Activated CD8-positive, alpha-beta T cell treated with anti-CD3 and anti-CD28 coated beads, Interleukin-2, amount 10 ng/mL, durations not matched to agents 7 days and 5 days (primary cell): ENCODE data around the gene POU5F1. TPM values are rescaled to one million over a fixed set of nuclear protein-coding genes. Genes with fewer than 3 reads are reported as not detected.
"Not testable (repeated sequence)": the region's sequence is repeated elsewhere in the genome, so short reads cannot be mapped to it uniquely, and the experiment has no call there.

Experiments used
- ATAC-seq: fragments of 150-1000 bp; cut with Tn5 transposase; one replicate; pipeline ENCODE4 v1.10.0; 2021; ENCODE audit warnings: moderate library complexity
- CTCF ChIA-PET: fragments of 350-600 bp; sonication (Branson Sonifier 250); formaldehyde crosslinking; loops from one replicate; lab custom pipeline; 2021; ENCODE audit warnings: antibody characterized with exemption; lab: Charles Lee
- POLR2A ChIA-PET: fragments of 350-600 bp; sonication (Branson Sonifier 250); formaldehyde crosslinking; loops from one replicate; lab custom pipeline; 2021; ENCODE audit warnings: antibody characterized with exemption; lab: Charles Lee
- DNase-seq: peaks from one replicate; pipeline ENCODE4 v3.0.0-alpha.2; 2020
- H3K27ac Mint-ChIP-seq: one replicate; pipeline ENCODE4 v1.8.0; 2021; ENCODE audit warnings: mild to moderate bottlenecking, mixed read lengths
- H3K27me3 Mint-ChIP-seq: one replicate; pipeline ENCODE4 v1.8.0; 2021; ENCODE audit warnings: low read depth, mixed read lengths
- H3K36me3 Mint-ChIP-seq: one replicate; pipeline ENCODE4 v1.8.0; 2021; ENCODE audit warnings: low read depth, mixed read lengths
- H3K4me1 Mint-ChIP-seq: one replicate; pipeline ENCODE4 v1.8.0; 2021; ENCODE audit warnings: low read depth, mixed read lengths
- H3K4me3 Mint-ChIP-seq: one replicate; pipeline ENCODE4 v1.8.0; 2021; ENCODE audit warnings: mild to moderate bottlenecking, mixed read lengths
- H3K9me3 Mint-ChIP-seq: one replicate; pipeline ENCODE4 v1.8.0; 2022; ENCODE audit warnings: mixed read lengths; ENCODE audit not compliant: insufficient read depth
- total RNA-seq, 2 experiments: library from RNA; stranded (reverse); gene quantifications; one replicate each; pipeline ENCODE4 v1.2.3, GENCODE V29; 2021

POU5F1 gene
- total RNA-seq, 2 experiments from 2014 or later: not detected

- CTCF ChIA-PET: interaction anchor here (0.8 to 2.1 kb wide), 5 partner anchors 8 to 240 kb away, joined by 3 to 11 read pairs (median 5); no protein-coding TSS in a partner anchor
- DNase-seq: peak; percentile 32
- peaks cover 3% of the 10 kb centered on the region for H3K9me3 Mint-ChIP-seq
- POLR2A ChIA-PET: interaction anchor here (1.0 kb wide), 1 partner anchor 151 kb away, joined by 4 read pairs; no protein-coding TSS in a partner anchor
- no peak for ATAC-seq
- peaks cover 62% of the 10 kb centered on the region for H3K4me1 Mint-ChIP-seq
- peak overlapping the region; percentile 84 for H3K4me3 Mint-ChIP-seq
- H3K36me3 Mint-ChIP-seq: peaks cover 45% of the 10 kb centered on the region
- no peaks in the 10 kb centered on the region for H3K27me3 Mint-ChIP-seq
- H3K27ac Mint-ChIP-seq: peak overlapping the region; percentile 93
Observed at GRCh38 chr6:31202259-31203166, 32.0 kb upstream of the POU5F1 start.

GRCh38 chr6:31199105-31199452 is 28.6 kb upstream of the POU5F1 start:
- not testable (repeated sequence) for ATAC-seq, H3K9me3 Mint-ChIP-seq, DNase-seq, H3K27me3 Mint-ChIP-seq
- Mint-ChIP-seq H3K27ac (peak overlapping the region; percentile 100), H3K4me3 (peak overlapping the region; percentile 97), H3K4me1 (peaks cover 66% of the 10 kb centered on the region), H3K36me3 (peaks cover 47% of the 10 kb centered on the region)
- ChIA-PET POLR2A (interaction anchor here (0.6 to 0.9 kb wide), 2 partner anchors 70 to 873 kb away, joined by 3 to 4 read pairs; no protein-coding TSS in a partner anchor), CTCF (interaction anchor here (1.0 to 6.4 kb wide), 2 partner anchors 73 to 167 kb away, joined by 3 to 78 read pairs; no protein-coding TSS in a partner anchor)

- POLR2A ChIA-PET: interaction anchor here (0.5 to 3.6 kb wide), 21 partner anchors 9 to 1661 kb away, joined by 3 to 31 read pairs (median 3); partner anchors contain the start of genes DDX39B, MICA and TCF19
- peak overlapping the region; percentile 97 for H3K4me3 Mint-ChIP-seq
- DNase-seq (peak; percentile 98), ATAC-seq (peak; percentile 82)
- H3K4me1 Mint-ChIP-seq: peaks cover 52% of the 10 kb centered on the region
- CTCF ChIA-PET: interaction anchor here (0.6 to 6.4 kb wide), 8 partner anchors 13 to 204 kb away, joined by 3 to 78 read pairs (median 5); partner anchors contain the start of gene TCF19
- H3K36me3 Mint-ChIP-seq: peaks cover 47% of the 10 kb centered on the region
- peaks cover 3% of the 10 kb centered on the region for H3K9me3 Mint-ChIP-seq
- H3K27ac Mint-ChIP-seq: peak overlapping the region; percentile 100
- no peaks in the 10 kb centered on the region for H3K27me3 Mint-ChIP-seq
Observed at GRCh38 chr6:31197559-31198305, 27.2 kb upstream of the POU5F1 start.

GRCh38 chr6:31196251-31197022 is 26.0 kb upstream of the POU5F1 start:
- Mint-ChIP-seq H3K27ac (peak overlapping the region; percentile 100), H3K36me3 (peaks cover 39% of the 10 kb centered on the region), H3K4me1 (peaks cover 41% of the 10 kb centered on the region), H3K4me3 (peak overlapping the region; percentile 97)
- ChIA-PET POLR2A (interaction anchor here (0.9 to 3.6 kb wide), 11 partner anchors 18 to 933 kb away, joined by 3 to 31 read pairs (median 4); partner anchors contain the start of genes DDX39B and MICA), CTCF (interaction anchor here (0.8 to 6.4 kb wide), 10 partner anchors 26 to 180 kb away, joined by 3 to 78 read pairs (median 4); partner anchors contain the start of gene TCF19)
- H3K9me3 Mint-ChIP-seq, H3K27me3 Mint-ChIP-seq, DNase-seq, ATAC-seq: not testable (repeated sequence)

- not testable (repeated sequence) for H3K4me3 Mint-ChIP-seq, ATAC-seq, DNase-seq, H3K9me3 Mint-ChIP-seq, H3K27ac Mint-ChIP-seq, H3K27me3 Mint-ChIP-seq
- CTCF ChIA-PET: interaction anchor here (1.3 to 6.4 kb wide), 5 partner anchors 8 to 180 kb away, joined by 3 to 78 read pairs (median 6); partner anchors contain the start of gene TCF19
- POLR2A ChIA-PET: interaction anchor here (3.6 kb wide), 2 partner anchors 158 to 171 kb away, joined by 28 to 31 read pairs; no protein-coding TSS in a partner anchor
- H3K4me1 Mint-ChIP-seq: peaks cover 33% of the 10 kb centered on the region
- peaks cover 31% of the 10 kb centered on the region for H3K36me3 Mint-ChIP-seq
Observed at GRCh38 chr6:31195308-31195979, 25.0 kb upstream of the POU5F1 start.

- ChIA-PET POLR2A (no interaction called here), CTCF (interaction anchor here (1.0 to 6.4 kb wide), 6 partner anchors 9 to 175 kb away, joined by 3 to 78 read pairs (median 4); partner anchors contain the start of genes PSORS1C2 and TCF19)
- Mint-ChIP-seq H3K4me3 (no peak overlapping the region), H3K36me3 (peaks cover 19% of the 10 kb centered on the region), H3K27ac (no peak overlapping the region), H3K9me3 (no peaks in the 10 kb centered on the region), H3K4me1 (peaks cover 21% of the 10 kb centered on the region), H3K27me3 (no peaks in the 10 kb centered on the region)
- DNase-seq: no peak
- no peak for ATAC-seq
Observed at GRCh38 chr6:31194061-31194834, 23.8 kb upstream of the POU5F1 start.

- ATAC-seq (no peak), DNase-seq (no peak)
- Mint-ChIP-seq H3K4me1 (peaks cover 15% of the 10 kb centered on the region), H3K36me3 (peaks cover 14% of the 10 kb centered on the region), H3K27me3 (no peaks in the 10 kb centered on the region), H3K9me3 (no peaks in the 10 kb centered on the region), H3K27ac (no peak overlapping the region), H3K4me3 (no peak overlapping the region)
- CTCF ChIA-PET: interaction anchor here (1.0 to 3.3 kb wide), 5 partner anchors 9 to 173 kb away, joined by 3 to 30 read pairs (median 5); partner anchors contain the start of gene PSORS1C2
- POLR2A ChIA-PET: interaction anchor here (0.7 kb wide), 1 partner anchor 188 kb away, joined by 3 read pairs; no protein-coding TSS in a partner anchor
Observed at GRCh38 chr6:31193206-31193605, 22.7 kb upstream of the POU5F1 start.

GRCh38 chr6:31192431-31193105 is 22.1 kb upstream of the POU5F1 start:
- not testable (repeated sequence) for H3K9me3 Mint-ChIP-seq, ATAC-seq, H3K4me3 Mint-ChIP-seq, H3K27ac Mint-ChIP-seq, H3K27me3 Mint-ChIP-seq, H3K36me3 Mint-ChIP-seq
- peaks cover 14% of the 10 kb centered on the region for H3K4me1 Mint-ChIP-seq
- CTCF ChIA-PET: interaction anchor here (0.5 to 3.3 kb wide), 12 partner anchors 8 to 177 kb away, joined by 3 to 30 read pairs (median 3); partner anchors contain the start of genes PSORS1C2 and TCF19
- POLR2A ChIA-PET: interaction anchor here (0.7 kb wide), 1 partner anchor 189 kb away, joined by 3 read pairs; no protein-coding TSS in a partner anchor
- DNase-seq: peak; percentile 76

- ChIA-PET POLR2A (no interaction called here), CTCF (interaction anchor here (0.9 to 2.4 kb wide), 2 partner anchors 32 to 176 kb away, joined by 4 to 6 read pairs; partner anchors contain the start of gene TCF19)
- H3K4me3 Mint-ChIP-seq: no peak overlapping the region
- peaks cover 2% of the 10 kb centered on the region for H3K36me3 Mint-ChIP-seq
- DNase-seq (no peak), ATAC-seq (no peak)
- no peaks in the 10 kb centered on the region for H3K27me3 Mint-ChIP-seq
- no peak overlapping the region for H3K27ac Mint-ChIP-seq
- H3K9me3 Mint-ChIP-seq: no peaks in the 10 kb centered on the region
- peaks cover 11% of the 10 kb centered on the region for H3K4me1 Mint-ChIP-seq
Observed at GRCh38 chr6:31190488-31190887, 20.0 kb upstream of the POU5F1 start.
